Keratinocyte (primary cell): ENCODE measurements around the gene SRSF12.

Source experiments
- CTCF ChIP-seq, 3 experiments: IDR thresholded peaks in 1 of 3; conservative IDR thresholded peaks in 1 of 3; optimal IDR thresholded peaks in 1 of 3; 2 replicates in 2 of 3; 3 replicates in 1 of 3; pipeline versions ENCODE3 to v1.5.1; 2011; ENCODE audit warnings: low read length in 3 of 3, mild to moderate bottlenecking in 3 of 3, moderate library complexity in 2 of 3, control low read depth in 1 of 3, inconsistent platforms in 1 of 3; ENCODE audit not compliant: insufficient read depth in 2 of 3; ENCODE audit errors: extremely low read depth in 1 of 3
- EZH2 ChIP-seq: IDR thresholded peaks from one replicate; pipeline ENCODE4 v1.6.1; 2012; ENCODE audit warnings: inconsistent platforms, mild to moderate bottlenecking, low read length, moderate library complexity

GRCh38 chr6:89047473-89047872 is 70.4 kb downstream of the SRSF12 start:
- TF ChIP-seq EZH2 (no peak), CTCF (optimal IDR thresholded peaks at IDR 0.05 in 1 of 3, IDR thresholded peaks at IDR 0.05 in 1 of 3, conservative IDR thresholded peaks at IDR 0.05 in 1 of 3; ENCODE audit: extremely low read depth in 1 of 3, insufficient read depth in 2 of 3, low read length in 3 of 3) (no peak)
